Ovary (tissue), 9 donors: ENCODE results near the gene VSTM5. TPM values are rescaled to one million over a fixed set of nuclear protein-coding genes. Genes with fewer than 3 reads are reported as not detected.
A peak's percentile ranks its signal among the peaks of the same experiment; 100 is the strongest.

ENCODE experiments used
- DNase-seq, 5 donors: peaks; one replicate each; pipeline ENCODE4 v3.0.0-alpha.2; 2019 to 2020
- H3K27ac ChIP-seq, 2 donors: fragments of 200-600 bp; one replicate each; pipeline versions ENCODE4 v1.5.1 to v1.8.0; 2019 to 2022
- H3K27me3 ChIP-seq: fragments of 200-600 bp; one replicate; pipeline ENCODE4 v1.8.0; 2022
- H3K36me3 ChIP-seq: fragments of 200-600 bp; sonication (generic); one replicate; pipeline ENCODE4 v1.5.1; 2019
- H3K4me1 ChIP-seq: one replicate; pipeline ENCODE4 v1.8.1; 2013; ENCODE audit warnings: mild to moderate bottlenecking, moderate library complexity; ENCODE audit not compliant: insufficient read depth
- H3K4me3 ChIP-seq: fragments of 200-600 bp; sonication (generic); one replicate; pipeline ENCODE4 v1.5.1; 2017
- H3K9me3 ChIP-seq, 2 donors: fragments of 200-600 bp in 1 of 2; sonication (generic) in 1 of 2; one replicate each; pipeline versions ENCODE4 v1.5.1 to v1.8.1; 2013 to 2019; ENCODE audit warnings: mild to moderate bottlenecking in 1 of 2, moderate library complexity in 1 of 2
- CTCF ChIP-seq, 3 donors: fragments of 450-650 bp in 2 of 3; fragments of 200-600 bp in 1 of 3; IDR thresholded peaks; one replicate each; pipeline versions ENCODE4 v1.5.1 to v1.8.0; 2016 to 2022; ENCODE audit warnings: antibody characterized with exemption in 3 of 3, mild to moderate bottlenecking in 1 of 3
- EP300 ChIP-seq: sonication (generic); formaldehyde crosslinking; IDR thresholded peaks from one replicate; pipeline ENCODE4 v1.6.1; 2017; ENCODE audit warnings: antibody characterized with exemption
- POLR2A ChIP-seq: fragments of 450-650 bp; IDR thresholded peaks from one replicate; pipeline ENCODE4 v1.6.1; 2017; ENCODE audit warnings: antibody characterized with exemption, mild to moderate bottlenecking, moderate library complexity
- WGBS, 3 donors: extraction: QIAGEN DNeasy Blood & Tissue Kit in 1 of 3; methylation state at CpG; one replicate each; pipeline versions ENCODE4 v1.1.5 to v1.1.7; 2013 to 2017; 5-methylcytosine and 5-hydroxymethylcytosine counted together
- intact Hi-C, 4 donors: fragments of 100-400 bp; cut with DNase I; formaldehyde crosslinking; loops; one replicate each; pipeline versions ENCODE4 v1.11.0 to v1.15.1; 2022 to 2023
- polyA plus RNA-seq, 2 donors: library from polyadenylated mRNA; stranded (reverse); fragments of 200-250 nt in 1 of 2; fragments of 350-450 nt in 1 of 2; fragmentation: Illumina TruSeq in 1 of 2; extraction: RNeasy Lipid Tissue Mini Kit (QIAGEN cat#74804) in 1 of 2; gene quantifications; one replicate each; pipeline ENCODE4 v1.2.3, GENCODE V29; 2013 to 2014
- total RNA-seq, 7 donors: library from RNA; depleted of rRNA in 2 of 7; stranded (reverse); fragments of >200 nt in 2 of 7; fragmentation: NEBNext Ultra II Directional in 3 of 7; extraction: Animal tissue kit (Norgen Biotek cat#: 25700) in 3 of 7; gene quantifications; one replicate each; pipeline versions ENCODE4 v1.1.0 to v1.2.4, GENCODE V29; 2016 to 2023
- donor health status: DM: no; HTN: no; CAD: no; lungs with moderate emphysema.
- donor health status: DM: no; HTN: no; CAD: no.
- donor health status: Bipolar disorder and iron deficiency.
- donor health status: DM: yes; HTN: yes; CAD: no.
- donor health status: DM: no; HTN: no; CAD: no.
- donor health status: DM: yes; HTN: yes; CAD: no.

The VSTM5 gene
- total and polyA plus RNA-seq, 9 donors: 0.11 to 0.87 (median 0.25) TPM; not detected in 3

GRCh38 chr11:93849751-93850593, 446 bp downstream of the VSTM5 start:
- 8 to 12% (median 10%) methylated on average over 42 to 67 of the region's 67 CpGs for WGBS, 3 donors
- H3K9me3 ChIP-seq: no peaks in the 10 kb centered on the region
- H3K27me3 ChIP-seq: no peaks in the 10 kb centered on the region
- intact Hi-C loops: no loop called here
- H3K4me3 ChIP-seq: peak overlapping the region; percentile 39
- peak in 3 of 5 donors; percentile 11 to 39 (median 31) for DNase-seq
- H3K36me3 ChIP-seq: no peaks in the 10 kb centered on the region
- H3K4me1 ChIP-seq: no peaks in the 10 kb centered on the region
- TF ChIP-seq POLR2A: no peak
- no peak for TF ChIP-seq CTCF (IDR thresholded peaks at IDR 0.05)
- no peak for TF ChIP-seq EP300
- H3K27ac ChIP-seq: no peak overlapping the region

GRCh38 chr11:93849201-93849600, 1.2 kb downstream of the VSTM5 start:
- DNase-seq: no peak
- Histone ChIP-seq H3K9me3 (no peaks in the 10 kb centered on the region), H3K4me3 (no peak overlapping the region), H3K36me3 (no peaks in the 10 kb centered on the region), H3K27ac (no peak overlapping the region), H3K4me1 (no peaks in the 10 kb centered on the region), H3K27me3 (no peaks in the 10 kb centered on the region)
- intact Hi-C loops: no loop called here
- no peak for TF ChIP-seq EP300
- TF ChIP-seq CTCF (IDR thresholded peaks at IDR 0.05): no peak
- no peak for TF ChIP-seq POLR2A
- 96 to 98% (median 97%) methylated on average over 5 of the region's 5 CpGs for WGBS, 3 donors

GRCh38 chr11:93846411-93846810, 4.0 kb downstream of the VSTM5 start:
- Histone ChIP-seq H3K27ac (no peak overlapping the region), H3K36me3 (no peaks in the 10 kb centered on the region), H3K4me3 (no peak overlapping the region), H3K27me3 (no peaks in the 10 kb centered on the region), H3K4me1 (no peaks in the 10 kb centered on the region), H3K9me3 (no peaks in the 10 kb centered on the region)
- intact Hi-C loops: no loop called here
- 65 to 89% (median 75%) methylated on average over 2 of the region's 2 CpGs for WGBS, 3 donors
- DNase-seq: no peak
- no peak for TF ChIP-seq EP300
- no peak for TF ChIP-seq POLR2A
- TF ChIP-seq CTCF (IDR thresholded peaks at IDR 0.05): no peak

GRCh38 chr11:93845181-93846092, 5.0 kb downstream of the VSTM5 start:
- Histone ChIP-seq H3K4me3 (no peak overlapping the region), H3K9me3 (no peaks in the 10 kb centered on the region), H3K36me3 (no peaks in the 10 kb centered on the region), H3K27ac (no peak overlapping the region), H3K27me3 (no peaks in the 10 kb centered on the region), H3K4me1 (no peaks in the 10 kb centered on the region)
- DNase-seq: no peak
- intact Hi-C loops: no loop called here
- TF ChIP-seq EP300 (no peak), POLR2A (no peak), CTCF (IDR thresholded peaks at IDR 0.05) (no peak)
- WGBS, 3 donors: 74 to 79% (median 75%) methylated on average over 8 of the region's 8 CpGs
